GOT3 (cell line): ENCODE data around the gene EPB41L5.
"Not testable (repeated sequence)": the region's sequence is repeated elsewhere in the genome, so short reads cannot be mapped to it uniquely, and the experiment has no call there.

Source experiments
- DNase-seq: peaks from one replicate; lab custom pipeline; 2025; ENCODE audit warnings: mixed read lengths; lab: John Stamatoyannopoulos, UW

EPB41L5 gene

DNA sequence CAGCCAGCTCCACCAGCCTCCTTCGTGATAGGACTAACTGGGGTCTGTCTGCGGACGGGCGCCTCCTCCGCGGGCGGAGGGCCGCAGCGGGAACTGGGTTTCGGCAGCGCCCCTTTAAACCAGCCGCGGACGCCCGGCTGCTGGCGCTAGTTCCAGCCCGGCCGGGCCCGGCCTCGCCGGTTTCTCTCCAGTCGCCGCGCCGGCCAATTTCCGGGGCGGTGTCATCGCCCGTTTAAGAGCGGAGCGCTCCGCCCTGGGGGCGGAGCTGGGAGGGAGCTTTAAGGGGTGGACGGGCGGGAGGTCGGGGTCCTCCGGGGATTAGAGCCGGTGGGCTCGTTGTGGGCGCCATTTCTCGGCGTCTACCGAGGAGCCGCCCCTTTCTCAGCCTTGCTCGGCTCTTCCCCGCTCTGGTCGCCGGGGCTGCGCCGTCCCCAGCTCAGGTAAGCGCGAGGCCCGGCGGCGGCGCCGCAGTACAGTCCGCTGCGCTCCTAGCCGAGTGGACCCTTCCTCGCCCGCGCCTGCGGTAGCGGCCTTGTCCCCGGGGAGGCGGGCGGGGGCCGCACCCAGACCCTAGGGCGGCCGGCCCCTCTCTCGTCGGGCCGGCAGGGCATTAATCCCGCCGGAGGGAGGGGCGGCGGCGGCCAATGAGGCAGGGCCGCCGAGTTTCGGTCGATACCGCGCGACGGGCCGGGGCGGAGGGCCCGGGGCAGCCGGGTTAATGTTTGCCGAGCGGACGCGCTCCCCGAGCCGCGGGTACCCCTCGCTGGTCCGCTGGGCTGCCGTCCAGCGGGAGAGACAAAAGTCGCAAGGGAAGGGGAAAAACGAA, at the start of gene EPB41L5:
TSS of gene EPB41L5 (plus strand) at position 307 of the 826 bp plus-strand sequence. CDS start 6,008 bp downstream, outside the sequence.
- peak; percentile 60 for DNase-seq

DNA sequence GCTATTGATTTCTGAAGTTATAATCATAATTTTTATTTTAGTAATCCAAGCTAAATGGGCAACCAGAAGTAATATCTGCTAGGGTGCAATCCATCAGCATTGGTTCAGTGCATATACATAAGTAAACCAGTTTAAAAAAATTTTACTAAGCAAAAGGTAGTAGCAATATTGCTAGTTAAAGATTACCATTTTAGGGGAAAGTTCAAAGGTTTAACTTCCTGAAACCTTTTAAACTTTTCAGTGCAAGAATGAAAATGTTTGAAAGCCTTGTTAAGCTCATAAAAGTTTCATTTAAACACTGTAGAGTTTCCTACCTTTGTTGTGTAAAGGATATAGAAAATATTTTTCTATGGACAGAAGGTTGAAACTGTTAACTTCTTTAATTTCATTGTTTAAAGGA, 31.0 kb upstream of the EPB41L5 start:
- no peak for DNase-seq

DNA sequence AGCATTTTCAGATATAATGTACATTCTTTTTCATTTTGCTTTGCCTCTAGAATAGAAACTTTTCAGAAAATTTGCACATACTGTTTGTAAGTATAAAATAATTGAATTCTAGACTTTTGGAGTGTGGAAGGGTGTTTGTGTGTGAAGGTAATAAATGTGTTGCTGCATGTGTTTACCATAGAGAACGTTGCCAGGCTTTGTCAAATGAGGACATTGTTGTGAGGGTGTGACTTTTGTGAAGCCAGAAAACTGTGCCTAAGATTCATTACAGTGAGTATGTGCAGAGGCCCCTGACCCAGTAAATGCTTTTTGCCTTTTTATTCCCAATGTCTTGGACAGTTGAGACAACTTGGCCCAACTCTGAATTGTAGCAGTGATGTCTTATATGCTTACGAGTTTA, 30.4 kb upstream of the EPB41L5 start:
- DNase-seq = no peak

DNA sequence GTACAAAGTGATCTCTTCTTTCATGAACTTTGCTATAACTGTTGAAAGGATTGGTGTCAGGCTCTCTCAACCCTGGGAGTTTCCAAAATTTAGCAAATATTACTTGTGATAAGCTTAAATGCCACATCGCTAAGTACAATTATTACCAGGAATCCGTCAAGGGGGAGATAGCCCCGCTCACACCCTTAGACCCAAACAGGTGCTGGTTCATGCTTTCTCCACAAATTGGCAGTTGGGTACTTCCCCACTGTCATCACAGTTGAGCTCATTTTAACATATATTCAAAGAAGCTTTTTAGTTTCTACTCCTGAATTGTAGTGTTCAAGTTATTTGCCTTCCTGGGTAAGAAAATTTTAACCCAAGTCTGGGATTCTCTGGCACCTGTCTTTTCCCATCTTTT, 29.8 kb upstream of the EPB41L5 start:
- DNase-seq = no peak

DNA sequence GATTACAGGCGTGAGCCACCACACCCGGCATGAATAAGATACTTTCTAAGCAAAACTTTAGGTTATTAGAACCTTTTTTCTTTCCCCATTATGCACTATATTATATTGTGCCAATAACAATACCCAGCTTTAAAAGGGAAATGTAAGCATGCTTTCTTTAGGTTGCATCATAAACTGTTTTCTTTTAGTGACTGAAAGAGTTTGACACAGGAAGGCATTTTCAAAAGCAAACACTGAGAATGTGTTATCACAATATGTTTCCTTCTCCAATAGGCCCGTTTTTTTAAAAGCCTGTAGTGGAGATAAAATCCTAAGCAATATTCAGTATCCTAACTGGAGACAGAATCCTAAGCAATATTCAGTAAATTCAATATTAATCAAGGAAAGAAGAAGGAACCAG, 16.7 kb upstream of the EPB41L5 start:
- DNase-seq = no peak

DNA sequence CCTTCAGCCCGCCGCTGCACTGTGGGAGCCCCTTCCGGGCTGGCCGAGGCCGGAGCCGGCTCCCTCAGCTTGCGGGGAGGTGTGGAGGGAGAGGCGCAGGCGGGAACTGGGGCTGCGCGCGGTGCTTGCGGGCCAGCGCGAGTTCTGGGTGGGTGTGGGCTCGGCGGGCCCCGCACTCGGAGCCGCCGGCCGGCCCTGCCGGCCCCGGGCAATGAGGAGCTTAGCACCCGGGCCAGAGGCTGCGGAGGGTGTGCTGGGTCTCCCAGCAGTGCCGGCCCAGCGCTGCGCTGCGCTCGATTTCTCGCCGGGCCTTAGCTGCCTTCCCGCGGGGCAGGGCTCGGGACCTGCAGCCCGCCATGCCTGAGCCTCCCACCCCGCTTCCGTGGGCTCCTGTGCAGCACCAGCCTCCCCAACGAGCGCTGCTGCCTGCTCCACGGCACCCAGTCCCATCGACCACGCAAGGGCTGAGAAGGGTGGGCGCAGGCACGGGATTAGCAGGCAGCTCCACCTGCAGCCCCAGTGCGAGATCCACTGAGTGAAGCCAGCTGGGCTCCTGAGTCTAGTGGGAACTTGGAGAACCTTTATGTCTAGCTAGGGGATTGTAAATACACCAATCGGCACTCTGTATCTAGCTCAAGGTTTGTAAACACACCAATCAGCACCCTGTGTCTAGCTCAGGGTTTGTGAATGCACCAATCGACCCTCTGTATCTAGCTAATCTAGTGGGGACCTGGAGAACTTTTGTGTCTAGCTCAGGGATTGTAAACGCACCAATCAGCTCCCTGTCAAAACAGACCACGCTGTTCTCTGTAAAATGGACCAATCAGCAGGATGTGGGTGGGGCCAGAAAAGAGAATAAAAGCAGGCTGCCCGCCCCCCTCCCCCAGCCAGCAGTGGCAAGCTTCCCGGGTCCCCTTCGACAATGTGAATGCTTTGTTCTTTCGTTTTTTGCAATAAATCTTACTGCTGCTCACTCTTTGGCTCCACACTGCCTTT, 15.7 kb upstream of the EPB41L5 start:
- not testable (repeated sequence) for DNase-seq

DNA sequence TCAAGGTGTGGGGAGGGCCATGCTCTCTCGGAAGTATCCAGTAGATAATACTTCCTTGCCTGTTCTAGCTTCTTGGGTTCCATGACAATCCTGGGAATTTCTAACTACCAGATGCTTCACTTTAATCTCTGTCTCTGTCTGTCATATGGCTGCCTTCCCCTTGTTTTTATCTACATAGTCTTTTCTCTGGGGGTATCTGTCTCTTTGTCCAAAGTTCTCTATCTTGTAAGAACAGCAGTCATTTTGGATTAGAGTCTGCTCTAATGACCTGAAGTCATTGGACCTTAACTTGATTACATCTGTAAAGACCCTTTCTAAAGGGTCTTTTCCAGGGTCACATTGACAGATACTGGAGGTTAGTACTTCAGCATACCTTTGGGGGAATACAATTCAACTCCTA, 11.4 kb upstream of the EPB41L5 start:
- DNase-seq = no peak

DNA sequence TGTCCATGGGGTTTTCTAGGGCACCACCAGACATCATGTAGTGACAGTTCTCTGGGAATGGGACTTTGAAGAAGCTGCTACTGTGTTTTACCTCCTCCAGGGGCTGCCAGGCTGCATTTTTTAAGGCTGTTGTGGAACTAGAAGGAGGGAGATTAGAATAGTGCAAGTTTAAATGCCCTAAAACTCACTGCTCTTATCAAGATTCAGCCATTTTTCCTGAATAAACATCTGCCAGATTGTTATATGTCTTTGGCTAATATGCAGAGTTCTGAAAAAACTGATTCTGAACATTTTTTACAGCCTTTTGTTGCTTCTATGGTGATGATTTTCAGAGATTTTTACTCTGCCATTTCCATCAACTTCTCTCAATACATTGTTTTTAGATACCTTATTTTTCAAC, 8.6 kb upstream of the EPB41L5 start:
- DNase-seq = no peak

DNA sequence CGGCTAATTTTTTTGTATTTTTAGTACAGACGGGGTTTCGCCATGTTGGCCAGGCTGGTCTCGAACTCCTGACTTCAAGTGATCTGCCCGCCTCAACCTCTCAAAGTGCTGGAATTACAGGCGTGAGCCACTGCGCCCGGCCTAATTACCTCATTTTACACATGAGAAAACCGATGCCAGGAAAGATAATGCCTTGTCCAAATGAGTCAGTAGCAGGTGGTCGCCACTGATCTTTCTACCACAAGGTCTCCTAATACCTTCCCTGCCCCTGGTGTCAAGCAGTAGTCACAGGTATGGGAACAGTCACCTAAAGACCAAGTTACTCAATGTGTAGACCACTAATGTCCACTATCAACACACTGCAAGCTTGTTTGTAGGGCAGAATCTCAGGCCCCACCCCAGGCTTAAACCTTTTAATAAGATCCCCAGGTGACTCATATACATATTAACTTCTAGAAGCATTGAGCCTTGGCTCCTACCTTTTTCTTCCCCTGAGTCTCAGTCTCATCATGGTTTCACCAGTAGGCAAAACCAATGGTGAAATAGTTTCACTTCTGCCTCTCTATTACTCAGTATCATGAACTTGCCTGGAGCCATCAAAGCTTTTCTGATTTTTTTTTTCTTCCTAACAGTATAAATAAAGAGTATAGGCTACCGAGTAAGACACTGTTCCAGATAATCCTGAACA, 6.9 kb upstream of the EPB41L5 start:
- no peak for DNase-seq

DNA sequence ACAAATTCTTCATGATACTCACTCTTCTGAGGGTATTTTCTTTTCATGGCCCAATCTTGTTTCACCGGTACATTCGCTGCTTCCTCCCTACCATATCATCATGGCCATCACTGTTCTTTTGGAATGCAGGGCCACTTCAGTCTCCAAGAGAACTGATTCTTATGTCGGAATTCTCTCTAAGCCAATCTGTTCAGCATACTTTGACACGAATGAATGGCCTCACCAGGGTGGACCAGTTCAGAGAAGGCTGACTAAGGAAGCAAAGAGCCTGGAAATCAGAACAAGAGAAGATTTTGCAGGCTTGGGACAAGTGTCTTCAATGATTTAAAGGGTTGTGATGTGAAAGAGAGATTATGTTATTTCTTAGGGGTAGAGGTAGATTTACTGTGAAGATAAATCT, 5.0 kb upstream of the EPB41L5 start:
- DNase-seq = no peak

DNA sequence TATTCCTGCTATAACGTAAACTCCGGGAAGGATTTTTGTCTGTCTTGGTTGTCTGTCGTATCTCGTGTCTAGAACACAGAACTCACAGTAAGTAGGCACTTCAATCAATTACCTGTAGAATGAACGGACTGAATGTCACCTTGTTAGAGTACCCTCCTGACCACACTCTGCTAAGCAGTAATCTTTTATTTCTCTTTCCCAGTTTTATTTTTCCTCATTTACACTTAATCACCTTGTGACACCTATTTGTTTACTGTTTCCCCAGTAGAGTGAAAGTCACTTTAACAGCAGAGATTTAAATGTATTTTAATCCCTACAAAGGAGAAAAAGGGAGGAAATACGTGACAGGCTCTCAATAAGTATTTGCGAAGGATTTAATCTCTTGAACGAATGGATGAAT, 514 bp upstream of the EPB41L5 start:
- no peak for DNase-seq

DNA sequence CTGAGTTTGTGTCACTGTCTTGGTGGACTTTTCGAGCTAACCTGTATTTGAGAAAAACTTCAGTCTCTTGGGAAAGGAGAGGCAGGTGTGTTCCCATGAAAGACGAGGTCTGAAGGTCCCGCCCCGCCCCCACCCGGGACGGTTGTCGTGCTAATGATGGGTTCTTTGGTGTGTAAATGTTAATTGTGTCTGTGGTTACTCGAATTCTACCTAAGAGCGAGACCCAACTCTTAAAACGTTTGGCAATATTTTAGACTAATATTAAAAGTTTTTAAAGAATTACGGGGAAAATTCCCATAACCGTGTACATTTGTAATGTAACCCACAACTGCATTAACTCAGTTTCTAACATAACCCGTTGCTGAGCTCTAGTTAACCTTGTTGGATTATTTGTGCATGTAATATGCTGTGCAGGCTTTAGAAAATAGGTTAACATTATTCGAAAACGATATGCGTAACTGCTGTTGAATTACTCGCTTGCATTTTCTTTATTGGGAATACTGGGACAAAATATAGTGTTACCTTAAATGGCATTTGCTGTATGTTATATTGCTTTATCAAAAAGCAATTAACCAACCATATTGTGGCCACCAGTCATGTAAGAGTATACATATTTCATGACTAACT, 833 bp downstream of the EPB41L5 start:
- DNase-seq = no peak

DNA sequence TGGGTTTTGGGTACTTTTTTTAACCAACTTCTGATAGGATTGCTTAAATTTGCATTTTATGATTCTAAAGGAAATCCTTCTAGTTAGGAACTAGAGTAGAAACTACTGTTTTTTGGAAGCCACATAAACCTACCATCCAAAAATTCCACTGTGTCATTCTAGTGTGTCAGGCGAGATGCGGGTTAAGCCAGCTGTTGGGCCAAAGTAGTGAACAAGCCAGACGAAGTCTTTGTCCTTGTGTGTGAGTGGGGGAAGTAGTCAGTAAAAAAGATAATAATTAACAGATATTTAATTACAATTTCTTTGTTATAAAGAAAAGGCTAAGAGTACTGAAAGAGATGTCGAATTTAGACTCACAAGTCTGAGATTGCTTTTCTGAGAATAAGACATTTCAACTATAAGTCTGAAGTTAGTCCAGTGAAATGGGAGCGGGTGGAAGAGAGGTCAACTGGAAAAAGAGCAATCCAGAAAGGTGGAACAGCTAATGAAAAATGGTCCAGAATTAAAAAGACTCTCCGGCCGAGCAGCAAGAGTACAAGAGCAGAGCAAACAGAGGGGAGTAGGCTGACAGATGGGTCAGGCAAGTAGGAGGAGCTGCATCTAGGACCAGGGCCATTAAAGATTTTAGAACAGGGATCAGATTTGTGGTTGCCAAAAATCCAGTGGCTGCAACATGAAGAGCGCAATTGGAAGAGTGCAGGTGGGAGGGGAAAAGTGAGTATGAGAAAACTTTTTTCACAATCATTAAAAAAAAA, 1.5 kb downstream of the EPB41L5 start:
- DNase-seq = no peak

DNA sequence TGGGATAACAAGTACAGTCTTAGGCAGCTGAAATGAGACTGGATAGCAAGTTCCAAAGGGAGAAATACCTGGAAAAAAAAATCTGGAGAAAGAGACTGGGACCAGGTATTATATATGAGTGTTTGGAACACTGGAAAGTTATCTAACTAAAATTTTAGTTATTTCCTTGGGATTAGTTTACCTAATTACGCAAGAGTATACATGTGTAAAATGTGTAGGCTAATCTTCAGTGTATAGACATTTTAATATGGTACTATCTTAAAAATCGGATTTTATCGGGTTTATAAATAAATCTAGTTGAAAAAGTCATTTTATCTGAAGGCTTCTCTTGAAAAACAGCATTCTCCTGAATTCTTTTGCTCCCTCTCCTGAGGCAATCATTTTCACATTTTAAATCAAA, 3.9 kb downstream of the EPB41L5 start:
- DNase-seq = no peak

DNA sequence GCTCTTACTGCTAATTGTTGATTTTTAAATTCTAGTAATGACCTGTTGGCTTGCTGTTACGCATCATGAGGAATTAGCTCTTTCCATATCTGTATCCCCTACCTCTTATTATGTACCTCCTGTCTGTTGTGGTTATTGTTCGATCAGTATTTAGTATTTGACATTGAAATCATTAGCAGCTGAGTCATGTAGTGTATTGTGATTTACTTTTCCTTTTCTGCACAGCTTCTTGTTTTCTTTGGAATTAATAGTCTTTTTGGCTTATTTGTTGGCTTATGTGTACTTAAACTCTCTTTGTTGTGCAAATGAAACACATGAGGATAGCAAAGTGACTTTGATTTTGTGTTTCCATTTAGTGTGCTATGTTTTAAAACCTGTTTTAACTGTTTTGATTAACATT, 4.3 kb downstream of the EPB41L5 start:
- no peak for DNase-seq

DNA sequence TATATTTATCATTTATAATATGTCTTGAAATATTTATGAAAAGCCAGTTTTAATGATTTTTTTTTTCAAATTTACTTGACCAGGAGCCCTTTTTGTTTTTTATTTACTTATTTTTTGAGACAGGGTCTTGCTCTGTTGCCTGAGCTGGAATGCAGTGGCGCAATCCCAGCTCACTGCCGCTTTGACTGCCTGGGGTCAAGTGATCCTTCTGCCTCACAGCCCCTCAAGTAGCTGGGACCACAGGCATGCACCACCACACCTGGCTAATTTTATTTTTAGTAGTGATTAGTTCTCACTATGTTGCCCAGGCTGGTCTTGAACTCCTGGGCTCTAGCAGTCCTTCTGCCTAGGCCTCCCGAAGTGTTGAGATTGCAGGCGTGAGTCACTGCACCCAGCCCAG, 5.7 kb downstream of the EPB41L5 start:
- DNase-seq = no peak

DNA sequence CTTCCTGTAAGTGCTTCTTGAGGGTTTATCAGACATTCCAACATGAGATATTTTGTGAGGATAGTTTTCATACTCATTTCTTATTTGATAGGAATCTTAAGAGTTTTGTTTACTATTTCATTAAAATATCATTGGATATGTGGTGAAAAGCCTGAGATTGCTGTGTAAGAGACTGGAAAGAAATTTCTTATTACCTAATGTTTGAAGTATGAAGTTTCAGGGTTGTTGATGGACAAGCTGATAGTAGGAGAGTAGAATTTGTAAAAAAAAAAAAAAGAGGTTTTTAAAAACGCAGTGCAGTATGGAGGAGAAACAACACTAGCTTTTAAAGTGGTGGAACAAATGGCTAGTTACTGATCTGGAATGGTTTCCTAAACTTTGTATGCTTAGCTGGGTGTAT, 7.7 kb downstream of the EPB41L5 start:
- DNase-seq = no peak

DNA sequence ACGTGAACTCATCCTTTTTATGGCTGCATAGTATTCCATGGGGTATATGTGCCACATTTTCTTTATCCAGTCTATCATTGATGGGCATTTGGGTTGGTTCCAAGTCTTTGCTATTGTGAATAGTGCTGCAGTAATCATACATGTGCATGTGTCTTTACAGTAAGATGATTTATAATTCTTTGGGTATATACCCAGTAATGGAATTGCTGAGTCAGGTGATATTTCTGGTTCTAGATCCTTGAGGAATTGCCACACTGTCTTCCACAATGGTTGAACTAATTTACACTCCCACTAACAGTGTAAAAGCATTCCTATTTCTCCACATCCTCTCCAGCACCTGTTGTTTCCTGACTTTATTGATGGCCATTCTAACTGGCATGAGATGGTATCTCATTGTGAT, 9.6 kb downstream of the EPB41L5 start:
- DNase-seq = not testable (repeated sequence)

DNA sequence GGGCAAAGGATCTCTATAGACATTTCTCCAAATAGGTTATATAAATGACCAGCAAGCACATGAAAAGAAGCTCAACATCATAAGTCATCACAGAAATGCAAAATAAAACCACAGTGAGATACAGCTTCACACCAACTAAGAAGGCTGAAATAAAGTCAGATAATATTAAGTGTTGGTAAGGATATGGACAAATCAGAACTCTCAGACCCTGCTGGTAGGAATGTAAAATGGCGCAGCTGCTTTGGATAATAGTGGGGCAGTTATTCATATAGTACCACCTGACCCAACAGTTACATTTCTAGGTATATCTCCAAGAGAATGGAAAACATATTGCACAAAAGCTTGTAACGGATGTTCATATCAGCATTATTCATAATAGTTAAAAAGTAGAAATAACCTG, 14.0 kb downstream of the EPB41L5 start:
- no peak for DNase-seq

DNA sequence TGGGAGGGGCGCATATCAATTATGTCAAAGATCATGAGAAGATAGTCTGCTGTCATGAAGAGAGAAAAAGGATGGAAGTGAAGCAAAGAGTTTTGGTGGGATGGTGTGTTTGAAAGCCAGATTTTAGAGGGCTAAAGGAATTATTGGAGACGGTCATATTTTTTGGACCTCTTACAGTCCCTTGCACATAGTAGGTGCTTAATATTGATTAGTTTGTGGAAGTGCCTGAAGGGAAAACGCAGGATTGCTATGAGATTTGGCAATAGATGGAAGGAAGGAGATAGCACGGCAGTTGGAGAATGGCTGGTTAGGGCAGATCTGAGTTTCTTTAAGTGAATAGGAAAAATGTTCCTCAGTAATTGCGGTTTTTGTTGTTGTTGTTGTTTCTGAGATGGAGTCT, 15.9 kb downstream of the EPB41L5 start:
- DNase-seq = no peak
